Smooth muscle cell (in vitro differentiated cells): Measurements from ENCODE around the gene MACROH2A2. TPM values are rescaled to one million over a fixed set of nuclear protein-coding genes. Genes with fewer than 3 reads are reported as not detected.

Source experiments
- DNase-seq: peaks from one replicate; lab custom pipeline; 2025; ENCODE audit not compliant: unreplicated experiment; lab: John Stamatoyannopoulos, UW
- H2AFZ ChIP-seq: fragments of 200-600 bp; sonication (generic); 2 replicates; pipeline ENCODE4 v1.6.0; 2016; ENCODE audit warnings: antibody characterized with exemption, low read depth, mild to moderate bottlenecking
- H3F3A ChIP-seq: fragments of 200-600 bp; sonication (generic); 2 replicates; pipeline ENCODE4 v1.6.0; 2017; ENCODE audit warnings: antibody characterized with exemption, low read depth
- H3K27ac ChIP-seq: fragments of 200-600 bp; sonication (generic); 2 replicates; pipeline ENCODE4 v1.5.1; 2016; ENCODE audit warnings: low read depth, mild to moderate bottlenecking
- H3K27me3 ChIP-seq: fragments of 200-600 bp; sonication (generic); 2 replicates; pipeline ENCODE4 v1.6.1; 2016; ENCODE audit warnings: low read depth, mild to moderate bottlenecking
- H3K36me3 ChIP-seq: fragments of 200-600 bp; sonication (generic); 2 replicates; pipeline ENCODE4 v1.5.1; 2016; ENCODE audit warnings: low read depth
- H3K4me1 ChIP-seq: fragments of 200-600 bp; sonication (generic); 2 replicates; pipeline ENCODE4 v1.5.1; 2016; ENCODE audit warnings: low read depth
- H3K4me2 ChIP-seq: fragments of 200-600 bp; sonication (generic); 2 replicates; pipeline ENCODE4 v1.6.0; 2016; ENCODE audit warnings: mild to moderate bottlenecking
- H3K4me3 ChIP-seq: fragments of 200-600 bp; sonication (generic); 2 replicates; pipeline ENCODE4 v1.5.1; 2016; ENCODE audit warnings: mild to moderate bottlenecking
- H3K79me2 ChIP-seq: fragments of 200-600 bp; sonication (generic); 2 replicates; pipeline ENCODE4 v1.6.0; 2016; ENCODE audit warnings: low read depth, mild to moderate bottlenecking
- H3K9ac ChIP-seq: fragments of 200-600 bp; sonication (generic); 2 replicates; pipeline ENCODE4 v1.6.0; 2016; ENCODE audit warnings: low read depth
- H3K9me3 ChIP-seq: fragments of 200-600 bp; sonication (generic); replicated peaks from 2 replicates; pipeline ENCODE4 v1.5.1; 2016; ENCODE audit warnings: low read depth
- H4K20me1 ChIP-seq: fragments of 200-600 bp; sonication (generic); 2 replicates; pipeline ENCODE4 v1.6.0; 2016; ENCODE audit warnings: low read depth
- WGBS: methylation state at CpG from one replicate; pipeline ENCODE4 v1.1.7; 2016; ENCODE audit warnings: low lambda C conversion rate; 5-methylcytosine and 5-hydroxymethylcytosine counted together
- polyA plus RNA-seq: library from polyadenylated mRNA; unstranded; fragments of >200 nt; fragmentation: Nextera tagmentation; extraction: Ambion mirVana; gene quantifications from 2 replicates; pipeline ENCODE4 v1.2.1, GENCODE V29; 2016
- total RNA-seq: library from RNA; depleted of rRNA; stranded (reverse); fragments of >200 nt; gene quantifications from 2 replicates; pipeline ENCODE4 v1.2.3, GENCODE V29; 2014
- TF ChIP-seq, protein P1 (sequence below): fragments of 200-600 bp; sonication (generic); IDR thresholded peaks from 2 replicates; pipeline ENCODE4 v1.5.1; 2017; ENCODE audit warnings: borderline replicate concordance, mild to moderate bottlenecking, antibody characterized with exemption; ENCODE audit not compliant: insufficient read depth, poor library complexity, severe bottlenecking

Gene MACROH2A2
- total and polyA plus RNA-seq, 2 experiments from 2014 or later, result 13.4 to 14.0 TPM

DNA sequence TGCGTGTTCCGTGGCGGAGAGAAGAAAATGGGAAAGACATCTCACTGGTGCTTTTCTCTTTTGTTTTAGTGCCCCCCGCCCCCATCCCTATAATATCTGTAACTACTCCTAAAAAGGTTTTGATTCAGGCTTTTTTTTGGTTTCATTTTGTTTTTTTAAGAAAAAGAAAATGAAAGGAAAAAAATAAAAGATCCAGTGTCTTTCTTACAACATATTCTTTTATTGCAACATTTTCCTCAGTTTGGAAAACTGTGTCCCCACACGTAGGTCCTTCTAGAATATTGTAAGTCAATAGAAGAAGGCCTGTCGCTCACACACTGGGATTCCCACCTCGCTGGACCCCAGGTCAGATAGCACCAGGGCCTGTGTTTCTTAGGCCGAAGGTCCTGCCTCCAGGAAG lies 59.4 kb downstream of the MACROH2A2 start:
- H3K36me3 ChIP-seq, result no peaks in the 10 kb centered on the region
- no peaks in the 10 kb centered on the region for H3K27me3 ChIP-seq
- TF ChIP-seq, protein P1, sequence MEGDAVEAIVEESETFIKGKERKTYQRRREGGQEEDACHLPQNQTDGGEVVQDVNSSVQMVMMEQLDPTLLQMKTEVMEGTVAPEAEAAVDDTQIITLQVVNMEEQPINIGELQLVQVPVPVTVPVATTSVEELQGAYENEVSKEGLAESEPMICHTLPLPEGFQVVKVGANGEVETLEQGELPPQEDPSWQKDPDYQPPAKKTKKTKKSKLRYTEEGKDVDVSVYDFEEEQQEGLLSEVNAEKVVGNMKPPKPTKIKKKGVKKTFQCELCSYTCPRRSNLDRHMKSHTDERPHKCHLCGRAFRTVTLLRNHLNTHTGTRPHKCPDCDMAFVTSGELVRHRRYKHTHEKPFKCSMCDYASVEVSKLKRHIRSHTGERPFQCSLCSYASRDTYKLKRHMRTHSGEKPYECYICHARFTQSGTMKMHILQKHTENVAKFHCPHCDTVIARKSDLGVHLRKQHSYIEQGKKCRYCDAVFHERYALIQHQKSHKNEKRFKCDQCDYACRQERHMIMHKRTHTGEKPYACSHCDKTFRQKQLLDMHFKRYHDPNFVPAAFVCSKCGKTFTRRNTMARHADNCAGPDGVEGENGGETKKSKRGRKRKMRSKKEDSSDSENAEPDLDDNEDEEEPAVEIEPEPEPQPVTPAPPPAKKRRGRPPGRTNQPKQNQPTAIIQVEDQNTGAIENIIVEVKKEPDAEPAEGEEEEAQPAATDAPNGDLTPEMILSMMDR, result no peak
- no peaks in the 10 kb centered on the region for H3K4me1 ChIP-seq
- WGBS, result 97% methylated on average over 8 of the region's 8 CpGs
- no peak overlapping the region for H3K9ac ChIP-seq
- H3K27ac ChIP-seq, result no peak overlapping the region
- no peaks in the 10 kb centered on the region for H4K20me1 ChIP-seq
- H2AFZ ChIP-seq, result no peak overlapping the region
- H3F3A ChIP-seq, result no peaks in the 10 kb centered on the region
- H3K4me3 ChIP-seq, result no peak overlapping the region
- H3K79me2 ChIP-seq, result no peaks in the 10 kb centered on the region
- no peaks in the 10 kb centered on the region for H3K9me3 ChIP-seq
- DNase-seq, result no peak
- H3K4me2 ChIP-seq, result no peak overlapping the region

DNA sequence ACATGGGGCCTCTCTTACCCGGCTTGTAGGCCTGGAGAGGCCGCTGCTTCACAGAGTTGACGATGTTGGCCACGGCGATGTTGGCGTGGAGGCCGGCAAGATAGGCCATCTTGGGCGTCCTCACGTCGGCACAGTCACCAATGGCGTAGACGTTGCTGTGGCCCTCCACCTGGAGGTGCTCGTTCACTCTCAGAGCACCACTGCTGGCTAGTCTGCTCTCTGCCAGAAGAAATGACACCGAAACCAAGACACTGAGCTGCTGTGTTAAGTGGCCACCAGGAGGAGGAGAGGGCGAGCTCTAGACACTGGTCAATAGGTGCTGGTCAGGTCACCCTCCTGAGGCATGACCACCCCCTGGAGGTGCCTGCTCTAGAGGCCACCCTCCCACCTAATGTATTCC lies 62.3 kb downstream of the MACROH2A2 start:
- Histone ChIP-seq H3K4me2 (no peak overlapping the region), H2AFZ (no peak overlapping the region), H3K9me3 (no peaks in the 10 kb centered on the region), H3K4me1 (no peaks in the 10 kb centered on the region), H3K9ac (no peak overlapping the region), H3K36me3 (no peaks in the 10 kb centered on the region), H3K79me2 (no peaks in the 10 kb centered on the region), H3K27me3 (no peaks in the 10 kb centered on the region), H3K4me3 (no peak overlapping the region), H3F3A (no peaks in the 10 kb centered on the region), H3K27ac (no peak overlapping the region), H4K20me1 (no peaks in the 10 kb centered on the region)
- TF ChIP-seq, protein P1, result no peak
- 91% methylated on average over 15 of the region's 15 CpGs for WGBS
- DNase-seq, result no peak

DNA sequence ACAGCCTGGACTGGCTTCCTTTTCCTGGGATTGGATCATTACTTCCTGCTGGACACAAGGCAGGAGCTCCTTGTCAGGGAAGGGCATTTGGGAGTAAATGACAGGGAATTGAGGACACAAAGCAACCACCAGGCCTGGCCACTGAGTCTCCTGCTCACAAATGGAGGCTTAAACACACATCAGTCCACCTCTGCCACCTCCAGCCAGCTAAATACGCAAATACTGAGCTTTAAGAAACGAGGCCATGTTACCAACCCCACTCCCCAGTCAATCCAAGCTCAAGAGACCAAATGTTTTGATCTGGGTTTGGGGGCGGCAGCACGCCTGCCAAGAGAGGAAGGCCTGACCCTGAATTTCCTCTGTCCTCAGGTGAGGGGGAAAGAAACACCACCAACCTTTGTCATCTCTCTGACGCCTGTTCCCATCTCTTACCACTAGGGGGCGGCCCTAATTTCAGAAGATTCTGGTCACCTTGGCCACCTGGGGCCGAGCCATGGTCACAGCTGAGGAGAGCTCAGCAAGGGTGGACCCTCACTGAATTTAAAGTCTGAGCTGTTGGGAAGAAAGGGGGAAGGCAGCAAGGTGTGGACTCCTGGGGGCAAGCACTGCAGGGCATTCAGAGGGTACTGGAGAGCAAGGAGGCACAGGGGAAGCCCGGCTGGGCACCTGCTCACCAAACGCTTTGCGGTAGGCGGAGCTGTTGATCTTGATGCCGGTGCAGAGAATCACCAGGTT lies 63.5 kb downstream of the MACROH2A2 start:
- WGBS, result 56% methylated on average over 12 of the region's 12 CpGs

More for the DNA sequence above, 63.5 kb downstream of the MACROH2A2 start:
- Histone ChIP-seq H4K20me1 (no peaks in the 10 kb centered on the region), H3K27me3 (no peaks in the 10 kb centered on the region), H2AFZ (no peak overlapping the region), H3K9ac (no peak overlapping the region), H3F3A (no peaks in the 10 kb centered on the region), H3K4me1 (no peaks in the 10 kb centered on the region), H3K4me2 (no peak overlapping the region), H3K79me2 (no peaks in the 10 kb centered on the region), H3K4me3 (no peak overlapping the region), H3K27ac (no peak overlapping the region), H3K9me3 (no peaks in the 10 kb centered on the region), H3K36me3 (no peaks in the 10 kb centered on the region)
- no peak for DNase-seq
- TF ChIP-seq, protein P1, result peak; percentile 86
